Liver (tissue), 9 donors: ENCODE measurements around the gene TMEM184A. TPM values are rescaled to one million over a fixed set of nuclear protein-coding genes. Genes with fewer than 3 reads are reported as not detected.

Source experiments
- DNase-seq: peaks from one replicate; pipeline ENCODE4 v3.0.0-alpha.2; 2017; ENCODE audit warnings: low spot score
- H3K27ac ChIP-seq, 2 donors: one replicate each; pipeline ENCODE4 v1.7.0; 2013; ENCODE audit warnings: inconsistent platforms in 2 of 2, low read length in 2 of 2, control low read depth in 1 of 2, low read depth in 1 of 2, mild to moderate bottlenecking in 1 of 2
- H3K27me3 ChIP-seq, 4 donors: one replicate each; pipeline versions ENCODE4 v1.6.1 to v1.7.0; 2013; ENCODE audit warnings: low read length in 3 of 4, inconsistent platforms in 1 of 4, mild to moderate bottlenecking in 1 of 4, moderate library complexity in 1 of 4; ENCODE audit not compliant: control insufficient read depth in 4 of 4, insufficient read depth in 4 of 4
- H3K36me3 ChIP-seq, 4 donors: one replicate each; pipeline versions ENCODE4 v1.6.1 to v1.7.0; 2013; ENCODE audit warnings: low read length in 3 of 4, mild to moderate bottlenecking in 3 of 4, low read depth in 1 of 4, moderate library complexity in 1 of 4; ENCODE audit not compliant: control insufficient read depth in 4 of 4, insufficient read depth in 3 of 4
- H3K4me1 ChIP-seq, 4 donors: one replicate each; pipeline versions ENCODE4 v1.6.1 to v1.7.0; 2013; ENCODE audit warnings: low read length in 3 of 4, mild to moderate bottlenecking in 3 of 4, moderate library complexity in 1 of 4; ENCODE audit not compliant: control insufficient read depth in 4 of 4, insufficient read depth in 4 of 4
- H3K4me3 ChIP-seq, 3 donors: one replicate each; pipeline versions ENCODE4 v1.6.1 to v1.7.0; 2013; ENCODE audit warnings: low read length in 3 of 3, control low read depth in 1 of 3, low read depth in 1 of 3, mild to moderate bottlenecking in 1 of 3
- H3K9ac ChIP-seq, 2 donors: one replicate each; pipeline ENCODE4 v1.7.0; 2013; ENCODE audit warnings: low read length in 2 of 2, mild to moderate bottlenecking in 2 of 2, moderate library complexity in 2 of 2, control low read depth in 1 of 2, low read depth in 1 of 2
- H3K9me3 ChIP-seq, 4 donors: one replicate each; pipeline versions ENCODE4 v1.6.1 to v1.7.0; 2013; ENCODE audit warnings: low read length in 3 of 4; ENCODE audit not compliant: control insufficient read depth in 4 of 4
- CTCF ChIP-seq: fragments of 150-350 bp; IDR thresholded peaks from 2 replicates; pipeline ENCODE4 v1.5.1; 2017; ENCODE audit warnings: improper control_type of control experiment, low read depth, low read length; ENCODE audit not compliant: missing input control
- EGR1 ChIP-seq, 2 donors: IDR thresholded peaks; 2 replicates each; pipeline ENCODE4 v1.6.1; 2016 to 2018; ENCODE audit warnings: antibody characterized with exemption in 2 of 2, low read depth in 2 of 2
- HNF4G ChIP-seq: IDR thresholded peaks from 2 replicates; pipeline ENCODE4 v1.6.1; 2016; ENCODE audit warnings: antibody characterized with exemption
- NR2F2 ChIP-seq: IDR thresholded peaks from 2 replicates; pipeline ENCODE4 v1.6.1; 2016; ENCODE audit warnings: antibody characterized with exemption
- RAD21 ChIP-seq, 2 donors: IDR thresholded peaks; 2 replicates each; pipeline ENCODE4 v1.6.1; 2016; ENCODE audit warnings: antibody characterized with exemption in 2 of 2, mild to moderate bottlenecking in 2 of 2
- RXRA ChIP-seq, 2 donors: IDR thresholded peaks; 2 replicates each; pipeline ENCODE4 v1.6.1; 2017 to 2018; ENCODE audit warnings: antibody characterized with exemption in 2 of 2, mild to moderate bottlenecking in 1 of 2
- SP1 ChIP-seq: IDR thresholded peaks from 2 replicates; pipeline ENCODE4 v1.6.1; 2018; ENCODE audit warnings: antibody characterized with exemption, mild to moderate bottlenecking
- TAF1 ChIP-seq: conservative IDR thresholded peaks from 2 replicates; pipeline ENCODE4 v1.6.1; 2016; ENCODE audit warnings: antibody characterized with exemption, mild to moderate bottlenecking
- YY1 ChIP-seq: IDR thresholded peaks from 2 replicates; pipeline ENCODE4 v1.6.1; 2016; ENCODE audit warnings: antibody characterized with exemption, mild to moderate bottlenecking
- WGBS: extraction: QIAGEN DNeasy Blood & Tissue Kit; methylation state at CpG from one replicate; pipeline ENCODE4 v1.1.7; 2013; 5-methylcytosine and 5-hydroxymethylcytosine counted together
- polyA plus RNA-seq, 2 donors: library from polyadenylated mRNA; stranded (reverse) in 1 of 2; unstranded in 1 of 2; fragments of 200-250 nt in 1 of 2; fragments of >200 nt in 1 of 2; fragmentation: Nextera tagmentation in 1 of 2; extraction: Ambion mirVana in 1 of 2; gene quantifications; one replicate each; pipeline versions ENCODE4 v1.2.1 to v1.2.3, GENCODE V29; 2013 to 2015
- total RNA-seq, 2 donors: library from RNA; depleted of rRNA; stranded (reverse); fragments of >200 nt; gene quantifications; one replicate each; pipeline ENCODE4 v1.2.3, GENCODE V29; 2014
- TF ChIP-seq, protein P1 (sequence below): IDR thresholded peaks from 2 replicates; pipeline ENCODE4 v1.6.1; 2016; ENCODE audit warnings: antibody characterized with exemption
- TF ChIP-seq, protein P2 (sequence below): IDR thresholded peaks from 2 replicates; pipeline ENCODE4 v1.6.1; 2016; ENCODE audit warnings: antibody characterized with exemption
- donor health status: healthy.
- donor health status: healthy.
- donor health status: healthy.
- donor health status: healthy.
- donor health status: healthy.

The TMEM184A gene
- total and polyA plus RNA-seq, 4 donors = 1.6 to 12.6 (median 11.4) TPM

- TF ChIP-seq CTCF (no peak), NR2F2 (no peak), YY1 (no peak), SP1 (no peak), HNF4G (no peak)
- TF ChIP-seq, protein P1, sequence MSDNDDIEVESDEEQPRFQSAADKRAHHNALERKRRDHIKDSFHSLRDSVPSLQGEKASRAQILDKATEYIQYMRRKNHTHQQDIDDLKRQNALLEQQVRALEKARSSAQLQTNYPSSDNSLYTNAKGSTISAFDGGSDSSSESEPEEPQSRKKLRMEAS = no peak
- TF ChIP-seq, protein P2, sequence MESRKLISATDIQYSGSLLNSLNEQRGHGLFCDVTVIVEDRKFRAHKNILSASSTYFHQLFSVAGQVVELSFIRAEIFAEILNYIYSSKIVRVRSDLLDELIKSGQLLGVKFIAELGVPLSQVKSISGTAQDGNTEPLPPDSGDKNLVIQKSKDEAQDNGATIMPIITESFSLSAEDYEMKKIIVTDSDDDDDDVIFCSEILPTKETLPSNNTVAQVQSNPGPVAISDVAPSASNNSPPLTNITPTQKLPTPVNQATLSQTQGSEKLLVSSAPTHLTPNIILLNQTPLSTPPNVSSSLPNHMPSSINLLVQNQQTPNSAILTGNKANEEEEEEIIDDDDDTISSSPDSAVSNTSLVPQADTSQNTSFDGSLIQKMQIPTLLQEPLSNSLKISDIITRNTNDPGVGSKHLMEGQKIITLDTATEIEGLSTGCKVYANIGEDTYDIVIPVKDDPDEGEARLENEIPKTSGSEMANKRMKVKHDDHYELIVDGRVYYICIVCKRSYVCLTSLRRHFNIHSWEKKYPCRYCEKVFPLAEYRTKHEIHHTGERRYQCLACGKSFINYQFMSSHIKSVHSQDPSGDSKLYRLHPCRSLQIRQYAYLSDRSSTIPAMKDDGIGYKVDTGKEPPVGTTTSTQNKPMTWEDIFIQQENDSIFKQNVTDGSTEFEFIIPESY = no peak
- no peak for DNase-seq
- Histone ChIP-seq H3K9ac (no peak overlapping the region), H3K36me3 (no peaks in the 10 kb centered on the region), H3K27ac (no peak overlapping the region), H3K27me3 (no peaks in the 10 kb centered on the region), H3K4me3 (no peak overlapping the region), H3K9me3 (no peaks in the 10 kb centered on the region), H3K4me1 (peaks cover 0 to 5% (median 0%) of the 10 kb centered on the region in 4 donors)
- 93% methylated on average over 19 of the region's 19 CpGs for WGBS
Measured at GRCh38 chr7:1580422-1581030, 24.5 kb upstream of the TMEM184A start.

GRCh38 chr7:1579481-1580421, 23.7 kb upstream of the TMEM184A start:
- Histone ChIP-seq H3K4me3 (no peak overlapping the region), H3K36me3 (no peaks in the 10 kb centered on the region), H3K27me3 (no peaks in the 10 kb centered on the region), H3K9ac (no peak overlapping the region), H3K27ac (no peak overlapping the region), H3K4me1 (peaks cover 0 to 5% (median 0%) of the 10 kb centered on the region in 4 donors), H3K9me3 (no peaks in the 10 kb centered on the region)
- TF ChIP-seq CTCF (peak; percentile 74), TAF1 (no peak), EGR1 (IDR thresholded peaks at IDR 0.05; ENCODE audit: low read depth in 2 of 2) (no peak), SP1 (no peak), RXRA (IDR thresholded peaks at IDR 0.05) (no peak), RAD21 (IDR thresholded peaks at IDR 0.05) (peak; percentile 85 to 93)
- TF ChIP-seq, protein P1 = no peak
- 29% methylated on average over 14 of the region's 14 CpGs for WGBS
- DNase-seq = peak; percentile 80
